Effector CD8-positive, alpha-beta T cell (primary cell): ENCODE data around the gene NCOA1.
"Not testable (repeated sequence)": the region's sequence is repeated elsewhere in the genome, so short reads cannot be mapped to it uniquely, and the experiment has no call there.

ENCODE experiments used
- DNase-seq: peaks from one replicate; lab custom pipeline; 2025; lab: John Stamatoyannopoulos, UW

The NCOA1 gene

GRCh38 chr2:24791452-24791851 lies 300.4 kb downstream of the NCOA1 start:
- DNase-seq = no peak

DNA sequence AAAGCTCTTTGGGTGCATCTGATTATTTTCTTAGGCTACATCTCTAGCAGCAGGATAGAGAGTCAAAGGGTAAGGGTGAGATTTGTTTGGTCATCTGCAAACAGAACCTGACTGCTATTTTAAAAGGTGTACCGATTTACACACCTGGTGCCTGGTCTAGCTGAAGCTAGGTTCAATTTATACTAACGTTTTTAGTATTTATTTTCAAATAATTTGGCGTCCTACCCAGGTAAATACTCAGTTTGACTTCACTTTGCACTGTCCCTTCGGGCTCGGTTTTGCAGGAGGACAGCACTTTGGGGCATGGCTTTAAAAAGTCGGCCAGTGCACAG lies 301.5 kb downstream of the NCOA1 start:
- no peak for DNase-seq

DNA sequence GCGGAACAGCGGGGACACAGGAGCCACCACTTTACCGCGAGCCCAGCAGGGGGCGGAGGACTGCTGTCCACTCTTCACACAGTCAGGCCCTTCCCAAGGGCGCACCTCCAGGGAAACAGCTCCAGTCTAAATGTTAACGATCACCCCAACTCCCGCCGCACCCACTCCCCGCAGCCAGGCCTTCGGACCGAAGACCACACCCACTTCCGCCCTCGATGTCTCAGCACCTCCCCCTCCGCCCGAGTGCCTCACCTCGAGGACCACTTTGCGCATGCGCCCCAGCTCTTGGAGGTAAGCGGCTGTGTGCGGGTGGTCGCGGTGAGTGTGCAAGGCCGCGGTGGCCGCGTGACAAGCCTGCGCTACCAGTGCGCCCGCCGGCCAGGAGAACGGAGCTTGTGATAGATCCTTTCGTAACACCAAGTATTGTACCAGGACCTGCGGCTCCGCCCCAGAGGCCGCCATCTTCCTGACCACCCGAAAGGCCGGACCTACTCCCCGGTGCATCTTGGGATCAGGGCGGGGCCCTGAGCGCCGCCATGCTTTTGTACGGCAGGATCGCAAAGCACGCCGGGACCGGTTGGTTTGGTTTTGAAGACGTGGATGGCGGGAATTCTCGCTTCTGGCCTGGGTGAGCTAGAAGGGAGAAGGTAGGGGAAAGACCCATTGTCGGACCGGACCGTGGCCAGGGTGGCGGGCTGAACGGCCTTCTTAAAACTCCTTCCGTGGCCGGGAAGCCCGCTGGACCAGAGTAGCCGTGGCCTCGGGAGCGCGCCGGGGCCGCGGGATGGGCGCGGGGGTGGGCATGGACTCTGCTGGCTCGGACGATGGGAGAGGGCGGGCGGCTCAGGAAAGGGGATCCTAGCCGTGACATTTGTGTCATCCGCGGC lies 302.1 kb downstream of the NCOA1 start, which contains the start of the genes CENPO and PTRHD1:
Gene CENPO (plus strand): TSS at position 552 of the 887 bp plus-strand sequence. CDS start 495 bp downstream, outside the sequence.
Gene PTRHD1 (minus strand): TSS at position 518 of the 887 bp plus-strand sequence. CDS start 14 bp downstream, at position 504.
- peak; percentile 88 for DNase-seq

DNA sequence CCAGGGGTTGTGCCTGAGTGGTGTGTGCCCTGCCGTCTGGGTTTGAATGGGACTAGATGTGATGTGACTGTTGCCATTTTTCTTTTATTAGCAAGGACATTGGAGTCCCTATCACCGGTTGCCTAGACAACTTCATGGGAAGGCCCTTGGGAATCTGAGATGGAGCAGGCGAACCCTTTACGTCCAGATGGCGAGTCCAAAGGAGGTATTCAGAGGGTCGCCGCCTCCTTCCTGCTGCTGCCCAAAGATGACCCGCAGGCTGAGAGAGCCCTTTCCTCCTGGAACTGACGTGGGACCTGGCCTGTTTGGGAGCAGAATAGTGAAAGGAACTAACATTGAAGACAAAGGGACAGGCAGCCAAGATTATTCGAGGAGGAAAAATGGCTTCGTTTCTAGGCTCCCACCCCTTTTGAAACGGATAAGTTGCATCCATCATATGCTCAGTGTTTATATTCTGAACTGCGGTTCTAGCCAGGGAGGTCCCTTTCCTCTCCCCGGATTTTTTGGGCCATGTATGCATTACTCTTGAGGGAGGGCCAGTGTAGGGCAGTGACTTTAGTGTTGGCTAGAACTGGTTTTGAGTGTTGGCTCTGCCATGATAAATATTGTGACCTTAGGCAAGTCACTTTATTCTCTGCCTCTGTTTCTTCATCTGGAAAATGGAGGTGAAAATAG lies 302.8 kb downstream of the NCOA1 start:
- no peak for DNase-seq

DNA sequence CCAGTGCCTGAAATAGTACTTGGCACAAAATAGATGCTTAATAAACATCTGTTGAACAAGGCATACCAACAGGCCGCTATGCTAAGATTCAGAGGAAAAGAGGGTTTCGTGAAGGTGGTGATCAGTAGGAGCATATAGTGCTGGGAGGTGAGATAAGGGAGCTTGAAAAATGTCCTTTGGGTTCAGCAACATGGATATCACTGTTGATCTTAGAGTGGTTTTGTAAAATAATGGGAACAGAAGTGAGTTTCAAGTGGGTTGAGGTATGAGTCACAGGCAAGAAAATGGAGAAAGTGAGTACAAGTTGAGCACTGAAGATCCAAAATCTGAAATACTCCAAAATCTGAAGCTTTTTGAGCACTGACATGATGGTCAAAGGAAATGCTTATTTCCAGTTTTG lies 306.6 kb downstream of the NCOA1 start:
- DNase-seq = no peak

DNA sequence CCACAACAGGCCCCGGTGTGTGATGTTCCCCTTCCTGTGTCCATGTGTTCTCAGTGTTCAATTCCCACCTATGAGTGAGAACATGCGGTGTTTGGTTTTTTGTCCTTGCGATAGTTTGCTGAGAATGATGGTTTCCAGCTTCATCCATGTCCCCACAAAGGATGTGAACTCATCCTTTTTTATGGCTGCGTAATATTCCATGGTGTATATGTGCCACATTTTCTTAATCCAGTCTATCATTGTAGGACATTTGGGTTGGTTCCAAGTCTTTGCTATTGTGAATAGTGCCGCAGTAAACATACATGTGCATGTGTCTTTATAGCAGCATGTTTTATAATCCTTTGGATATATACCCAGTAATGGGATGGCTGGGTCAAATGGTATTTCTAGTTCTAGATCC lies 309.4 kb downstream of the NCOA1 start:
- not testable (repeated sequence) for DNase-seq

- DNase-seq = not testable (repeated sequence)
These were observed 315.0 kb downstream of the NCOA1 start for GRCh38 chr2:24805811-24806660.

- no peak for DNase-seq
These were observed 315.6 kb downstream of the NCOA1 start for GRCh38 chr2:24806661-24807036.

DNA sequence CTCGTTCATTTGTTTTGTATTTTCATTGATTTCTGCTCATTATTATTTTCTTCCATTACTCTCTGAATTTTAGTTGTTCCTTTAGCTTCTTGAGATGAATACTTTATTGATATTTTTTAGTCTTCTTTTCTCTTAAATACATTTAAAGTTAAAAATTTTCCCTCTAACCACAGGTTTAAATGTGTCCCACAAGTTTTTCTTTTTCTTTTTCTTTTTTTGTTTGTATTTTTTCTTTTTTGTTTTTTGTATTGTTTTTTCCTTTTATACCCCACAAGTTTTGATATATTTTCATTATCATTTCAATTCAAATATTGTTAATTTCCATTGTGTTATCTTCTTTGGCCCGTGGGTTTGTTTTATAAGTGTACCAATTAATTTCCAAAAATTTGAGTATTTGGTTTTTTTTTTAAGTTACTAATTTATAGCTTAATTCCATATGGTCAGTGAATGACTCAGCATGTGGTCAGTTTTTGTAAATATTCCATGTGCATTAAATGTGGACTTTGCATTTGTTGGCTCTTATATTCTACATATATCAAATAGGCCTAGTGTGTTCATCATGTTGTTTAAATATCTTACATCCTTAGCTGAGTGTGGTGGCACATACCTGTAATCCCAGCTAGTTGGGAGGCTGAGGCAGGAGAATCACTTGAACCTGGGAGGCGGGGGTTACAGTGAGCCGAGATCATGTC lies 318.4 kb downstream of the NCOA1 start:
- no peak for DNase-seq

GRCh38 chr2:24813691-24814137 lies 322.7 kb downstream of the NCOA1 start:
- no peak for DNase-seq

- no peak for DNase-seq
These were observed 323.5 kb downstream of the NCOA1 start for GRCh38 chr2:24814516-24814915.

DNA sequence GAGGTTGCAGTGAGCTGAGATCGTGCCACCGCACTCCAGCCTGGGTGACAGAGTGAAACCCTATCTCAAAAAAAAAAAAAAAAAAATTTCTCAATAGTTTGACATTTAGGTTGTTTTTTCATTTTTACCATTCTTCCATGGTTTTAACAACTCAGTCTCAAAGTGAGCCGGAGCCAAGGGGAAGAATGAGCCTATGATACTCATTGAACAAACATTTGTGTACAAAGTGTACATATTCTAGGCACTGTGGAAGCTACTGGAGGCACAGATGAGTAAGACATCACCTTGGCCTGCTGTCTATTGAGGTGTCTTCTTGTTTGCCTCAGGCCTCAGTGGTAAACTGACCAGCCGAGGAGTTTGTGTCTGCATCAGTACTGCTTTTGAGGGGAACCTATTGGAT lies 324.1 kb downstream of the NCOA1 start:
- no peak for DNase-seq

DNA sequence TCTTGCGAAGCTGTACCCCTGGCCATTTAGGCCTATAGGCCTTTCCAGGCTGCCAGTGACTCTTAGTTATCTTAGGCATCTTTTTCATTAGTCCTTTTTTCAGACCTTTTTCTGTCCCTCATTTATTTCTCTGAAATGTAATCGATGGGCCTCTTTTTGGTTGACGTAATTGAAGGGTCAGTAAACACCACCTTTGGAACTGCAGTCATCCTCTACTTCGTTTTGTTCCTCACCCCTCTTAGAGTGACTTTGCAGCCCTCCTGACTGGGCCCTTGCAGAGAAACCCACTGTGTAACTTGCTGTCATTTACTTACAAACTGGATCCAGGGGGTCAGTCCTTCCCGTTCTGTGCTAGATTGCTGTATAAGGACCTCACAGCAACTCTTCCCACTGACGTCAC lies 325.4 kb downstream of the NCOA1 start:
- DNase-seq = no peak

DNA sequence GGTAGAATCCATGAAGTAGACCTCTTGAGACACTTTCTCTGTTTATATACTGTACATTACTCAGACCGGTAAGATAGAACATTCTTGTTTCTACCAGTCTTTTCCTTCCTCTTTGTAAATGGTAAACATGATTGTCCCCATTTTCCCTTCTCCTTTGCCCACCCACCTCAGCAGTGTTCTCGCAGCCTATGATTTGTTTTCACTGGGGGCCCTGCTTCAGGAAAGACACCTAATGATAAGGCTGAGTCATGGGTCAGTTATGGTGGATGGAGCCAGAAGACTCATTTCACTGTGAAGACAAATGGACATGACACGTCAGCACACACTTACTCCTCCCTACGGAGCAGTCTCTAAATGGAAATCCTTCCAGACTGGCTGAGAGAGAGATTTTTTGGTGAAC lies 325.8 kb downstream of the NCOA1 start:
- DNase-seq = no peak

DNA sequence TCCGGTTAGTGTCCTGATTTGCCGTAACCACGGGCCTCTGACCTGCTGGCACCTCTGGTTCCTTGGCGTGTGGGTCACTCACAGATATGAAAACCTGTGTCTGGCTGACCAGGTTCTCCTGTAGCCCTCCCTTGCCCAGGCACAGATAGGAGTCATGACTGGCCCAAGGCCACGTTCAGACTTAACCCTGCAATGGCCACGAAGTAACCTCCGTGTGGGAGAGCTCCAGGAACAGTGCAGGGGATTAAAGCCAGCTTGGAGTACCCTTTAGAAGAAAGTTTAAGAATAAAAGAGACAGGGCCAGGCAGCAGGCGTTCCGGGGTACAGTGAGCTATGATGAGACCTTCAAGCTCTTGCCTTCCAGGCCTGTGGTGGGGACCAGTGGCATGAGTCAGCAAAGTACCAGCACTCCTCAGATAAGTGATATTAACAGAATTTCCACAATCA lies 327.7 kb downstream of the NCOA1 start:
- no peak for DNase-seq

- no peak for DNase-seq
These were observed 328.6 kb downstream of the NCOA1 start for GRCh38 chr2:24819442-24820174.

- no peak for DNase-seq
These were observed 329.1 kb downstream of the NCOA1 start for GRCh38 chr2:24820175-24820513.
